ENCODE measurements around the gene CCDC40. TPM values are rescaled to one million over a fixed set of nuclear protein-coding genes. Genes with fewer than 3 reads are reported as not detected.

CCDC40 gene
- total and polyA plus RNA-seq, 11 donors = 2.4 to 9.0 (median 5.9) TPM

- 71 to 84% (median 82%) methylated on average over 8 of the region's 8 CpGs for WGBS, 4 donors
- ATAC-seq = peak in 1 of 4 donors; percentile 12
- Histone ChIP-seq H3K27me3 (no peaks in the 10 kb centered on the region), H3K4me3 (no peak overlapping the region), H3K9me3 (no peaks in the 10 kb centered on the region), H3K36me3 (peaks cover 0 to 3% (median 0%) of the 10 kb centered on the region in 9 donors), H3K4me1 (peaks cover 0 to 31% (median 14%) of the 10 kb centered on the region in 12 donors), H3K27ac (peak overlapping the region in 2 of 12 donors; percentile 4 to 78)
- no peak for DNase-seq
- TF ChIP-seq CTCF (IDR thresholded peaks at IDR 0.05) = no peak
- TF ChIP-seq POLR2A (IDR thresholded peaks at IDR 0.05) = no peak
- intact Hi-C loops (cut with DNase I) = loop anchor here in 1 of 10 donors (5.0 kb wide), 1 partner anchor 57 kb away; no protein-coding TSS in a partner anchor
Observed at GRCh38 chr17:80064696-80065095, 28.3 kb downstream of the CCDC40 start.

- DNase-seq (no peak), ATAC-seq (no peak)
- TF ChIP-seq CTCF (IDR thresholded peaks at IDR 0.05) (no peak), POLR2A (IDR thresholded peaks at IDR 0.05) (no peak)
- intact Hi-C loops (cut with DNase I) = loop anchor here in 1 of 10 donors (5.0 kb wide), 1 partner anchor 58 kb away; no protein-coding TSS in a partner anchor
- no peaks in the 10 kb centered on the region for H3K36me3 ChIP-seq
- WGBS, 4 donors = 75 to 89% (median 76%) methylated on average over 29 to 32 of the region's 32 CpGs
- no peak overlapping the region for H3K27ac ChIP-seq
- H3K4me3 ChIP-seq = no peak overlapping the region
- peaks cover 0 to 40% (median 19%) of the 10 kb centered on the region in 12 donors for H3K4me1 ChIP-seq
- no peaks in the 10 kb centered on the region for H3K9me3 ChIP-seq
- H3K27me3 ChIP-seq = no peaks in the 10 kb centered on the region
Observed at GRCh38 chr17:80065478-80066170, 29.2 kb downstream of the CCDC40 start.

- TF ChIP-seq CTCF (IDR thresholded peaks at IDR 0.05) = no peak
- TF ChIP-seq POLR2A (IDR thresholded peaks at IDR 0.05) = no peak
- Histone ChIP-seq H3K27ac (no peak overlapping the region), H3K27me3 (no peaks in the 10 kb centered on the region), H3K36me3 (no peaks in the 10 kb centered on the region), H3K9me3 (no peaks in the 10 kb centered on the region), H3K4me3 (no peak overlapping the region), H3K4me1 (peaks cover 0 to 55% (median 31%) of the 10 kb centered on the region in 12 donors)
- intact Hi-C loops (cut with DNase I) = loop anchor here in 1 of 10 donors (5.0 kb wide), 1 partner anchor 60 kb away; no protein-coding TSS in a partner anchor
- no peak for DNase-seq
- WGBS, 4 donors = 93 to 96% (median 95%) methylated on average over 31 of the region's 31 CpGs
- no peak for ATAC-seq
Observed at GRCh38 chr17:80067393-80067986, 31.0 kb downstream of the CCDC40 start.

Data from heart left ventricle (tissue), 16 donors.